ENCODE measurements around the gene PDCD1.
"Not testable (repeated sequence)": the region's sequence is repeated elsewhere in the genome, so short reads cannot be mapped to it uniquely, and the experiment has no call there.

The PDCD1 gene

GRCh38 chr2:241858206-241859016 lies at the start of gene PDCD1:
Gene PDCD1 (minus strand): TSS chr2:241858894. CDS start chr2:241858838, 56 bp downstream.
- H3K9me3 Mint-ChIP-seq: no peaks in the 10 kb centered on the region
- peak; percentile 68 for DNase-seq (ENCODE audit: low spot score)
- peaks cover 29% of the 10 kb centered on the region for H3K4me1 Mint-ChIP-seq (ENCODE audit: low read depth)
- peak within 1 kb of the TSS; percentile 95 for H3K27ac Mint-ChIP-seq
- no peaks in the 10 kb centered on the region for H3K27me3 Mint-ChIP-seq (ENCODE audit: low read depth)
- H3K4me3 Mint-ChIP-seq: peak within 1 kb of the TSS; percentile 83
- no peaks in the 10 kb centered on the region for H3K36me3 Mint-ChIP-seq (ENCODE audit: low read depth)

GRCh38 chr2:241907831-241908230 lies 49.1 kb upstream of the PDCD1 start:
- not testable (repeated sequence) for H3K27ac Mint-ChIP-seq; H3K9me3 Mint-ChIP-seq; H3K4me3 Mint-ChIP-seq; H3K27me3 Mint-ChIP-seq (ENCODE audit: low read depth); H3K36me3 Mint-ChIP-seq (ENCODE audit: low read depth); H3K4me1 Mint-ChIP-seq (ENCODE audit: low read depth); DNase-seq (ENCODE audit: low spot score)

GRCh38 chr2:241906826-241907570 lies 48.3 kb upstream of the PDCD1 start:
- Mint-ChIP-seq H3K9me3 (no peaks in the 10 kb centered on the region), H3K4me1 (ENCODE audit: low read depth) (no peaks in the 10 kb centered on the region), H3K27me3 (ENCODE audit: low read depth) (no peaks in the 10 kb centered on the region), H3K36me3 (ENCODE audit: low read depth) (no peaks in the 10 kb centered on the region), H3K27ac (no peak overlapping the region), H3K4me3 (no peak overlapping the region)
- no peak for DNase-seq (ENCODE audit: low spot score)

GRCh38 chr2:241906378-241906770 lies 47.7 kb upstream of the PDCD1 start:
- not testable (repeated sequence) for H3K36me3 Mint-ChIP-seq (ENCODE audit: low read depth); H3K9me3 Mint-ChIP-seq; H3K4me1 Mint-ChIP-seq (ENCODE audit: low read depth); H3K27ac Mint-ChIP-seq; DNase-seq (ENCODE audit: low spot score); H3K4me3 Mint-ChIP-seq; H3K27me3 Mint-ChIP-seq (ENCODE audit: low read depth)

- H3K4me1 Mint-ChIP-seq (ENCODE audit: low read depth): no peaks in the 10 kb centered on the region
- H3K9me3 Mint-ChIP-seq: no peaks in the 10 kb centered on the region
- no peaks in the 10 kb centered on the region for H3K27me3 Mint-ChIP-seq (ENCODE audit: low read depth)
- H3K36me3 Mint-ChIP-seq (ENCODE audit: low read depth): no peaks in the 10 kb centered on the region
- H3K27ac Mint-ChIP-seq: no peak overlapping the region
- no peak overlapping the region for H3K4me3 Mint-ChIP-seq
- DNase-seq (ENCODE audit: low spot score): no peak
These were observed 47.2 kb upstream of the PDCD1 start for GRCh38 chr2:241905716-241906377.

GRCh38 chr2:241904791-241905710 lies 46.4 kb upstream of the PDCD1 start:
- Mint-ChIP-seq H3K4me1 (ENCODE audit: low read depth) (no peaks in the 10 kb centered on the region), H3K27ac (no peak overlapping the region), H3K36me3 (ENCODE audit: low read depth) (no peaks in the 10 kb centered on the region), H3K9me3 (no peaks in the 10 kb centered on the region), H3K27me3 (ENCODE audit: low read depth) (no peaks in the 10 kb centered on the region), H3K4me3 (no peak overlapping the region)
- no peak for DNase-seq (ENCODE audit: low spot score)

GRCh38 chr2:241904011-241904718 lies 45.5 kb upstream of the PDCD1 start:
- Mint-ChIP-seq H3K4me1 (ENCODE audit: low read depth) (no peaks in the 10 kb centered on the region), H3K27me3 (ENCODE audit: low read depth) (no peaks in the 10 kb centered on the region), H3K4me3 (no peak overlapping the region), H3K27ac (no peak overlapping the region), H3K36me3 (ENCODE audit: low read depth) (no peaks in the 10 kb centered on the region), H3K9me3 (no peaks in the 10 kb centered on the region)
- no peak for DNase-seq (ENCODE audit: low spot score)

GRCh38 chr2:241903121-241904010 lies 44.7 kb upstream of the PDCD1 start:
- Mint-ChIP-seq H3K4me1 (ENCODE audit: low read depth) (no peaks in the 10 kb centered on the region), H3K4me3 (no peak overlapping the region), H3K27ac (no peak overlapping the region), H3K9me3 (no peaks in the 10 kb centered on the region), H3K27me3 (ENCODE audit: low read depth) (no peaks in the 10 kb centered on the region), H3K36me3 (ENCODE audit: low read depth) (no peaks in the 10 kb centered on the region)
- no peak for DNase-seq (ENCODE audit: low spot score)

- H3K4me3 Mint-ChIP-seq: no peak overlapping the region
- DNase-seq (ENCODE audit: low spot score): no peak
These were observed 43.8 kb upstream of the PDCD1 start for GRCh38 chr2:241902357-241902991.

GRCh38 chr2:241901500-241902351 lies 43.0 kb upstream of the PDCD1 start:
- no peak overlapping the region for H3K27ac Mint-ChIP-seq
- H3K27me3 Mint-ChIP-seq (ENCODE audit: low read depth): no peaks in the 10 kb centered on the region
- H3K4me1 Mint-ChIP-seq (ENCODE audit: low read depth): no peaks in the 10 kb centered on the region
- no peaks in the 10 kb centered on the region for H3K36me3 Mint-ChIP-seq (ENCODE audit: low read depth)
- no peak overlapping the region for H3K4me3 Mint-ChIP-seq
- DNase-seq (ENCODE audit: low spot score): no peak
- no peaks in the 10 kb centered on the region for H3K9me3 Mint-ChIP-seq

More at GRCh38 chr2:241902357-241902991, 43.8 kb upstream of the PDCD1 start:
- H3K4me1 Mint-ChIP-seq (ENCODE audit: low read depth): no peaks in the 10 kb centered on the region
- no peaks in the 10 kb centered on the region for H3K9me3 Mint-ChIP-seq
- H3K36me3 Mint-ChIP-seq (ENCODE audit: low read depth): no peaks in the 10 kb centered on the region
- H3K27ac Mint-ChIP-seq: no peak overlapping the region
- no peaks in the 10 kb centered on the region for H3K27me3 Mint-ChIP-seq (ENCODE audit: low read depth)

- Mint-ChIP-seq H3K4me3 (no peak overlapping the region), H3K9me3 (no peaks in the 10 kb centered on the region), H3K27ac (no peak overlapping the region), H3K27me3 (ENCODE audit: low read depth) (no peaks in the 10 kb centered on the region), H3K36me3 (ENCODE audit: low read depth) (peaks cover 3% of the 10 kb centered on the region), H3K4me1 (ENCODE audit: low read depth) (no peaks in the 10 kb centered on the region)
- no peak for DNase-seq (ENCODE audit: low spot score)
These were observed 42.3 kb upstream of the PDCD1 start for GRCh38 chr2:241901018-241901380.
